Inflammatory macrophage treated with lipopolysaccharide for 4 hours (primary cell): Measurements from ENCODE around the gene KIFC3.
"Not testable (repeated sequence)": the region's sequence is repeated elsewhere in the genome, so short reads cannot be mapped to it uniquely, and the experiment has no call there.

ENCODE experiments used
- DNase-seq: peaks from one replicate; pipeline ENCODE4 v3.0.0-alpha.2; 2020

The KIFC3 gene

DNA sequence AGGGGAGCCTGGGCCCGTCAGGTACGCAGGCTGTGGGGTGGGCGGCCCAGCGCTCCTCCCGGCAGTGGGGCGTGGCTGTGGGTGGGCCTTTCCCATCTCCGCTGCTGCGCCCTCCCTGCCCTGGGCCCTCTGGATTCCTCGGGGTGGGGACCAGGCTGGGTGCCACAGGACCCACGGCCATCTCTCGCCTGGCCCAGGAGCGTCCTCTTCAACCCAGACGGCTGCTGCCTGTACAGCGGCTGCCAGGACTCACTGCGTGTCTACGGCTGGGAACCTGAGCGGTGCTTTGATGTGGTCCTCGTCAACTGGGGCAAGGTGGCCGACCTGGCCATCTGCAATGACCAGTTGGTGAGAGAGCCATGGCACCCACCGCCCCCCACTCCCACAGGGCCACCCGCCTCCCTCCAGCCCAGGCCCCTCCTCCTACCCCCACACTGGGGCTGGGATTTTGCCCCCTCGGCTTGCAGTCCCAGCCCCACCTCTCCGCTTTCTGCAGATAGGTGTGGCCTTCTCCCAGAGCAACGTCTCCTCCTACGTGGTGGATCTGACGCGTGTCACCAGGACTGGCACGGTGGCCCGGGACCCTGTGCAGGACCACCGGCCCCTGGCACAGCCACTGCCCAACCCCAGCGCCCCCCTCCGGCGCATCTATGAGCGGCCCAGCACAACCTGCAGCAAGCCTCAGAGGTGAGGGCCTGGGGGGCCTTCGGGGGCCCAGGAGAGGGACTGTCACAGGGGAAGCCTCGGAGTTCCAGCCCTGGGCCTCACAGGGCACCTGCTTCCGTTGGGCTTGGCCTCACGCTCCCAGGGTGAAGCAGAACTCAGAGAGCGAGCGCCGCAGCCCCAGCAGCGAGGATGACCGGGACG, 49.5 kb downstream of the KIFC3 start:
- no peak for DNase-seq

DNA sequence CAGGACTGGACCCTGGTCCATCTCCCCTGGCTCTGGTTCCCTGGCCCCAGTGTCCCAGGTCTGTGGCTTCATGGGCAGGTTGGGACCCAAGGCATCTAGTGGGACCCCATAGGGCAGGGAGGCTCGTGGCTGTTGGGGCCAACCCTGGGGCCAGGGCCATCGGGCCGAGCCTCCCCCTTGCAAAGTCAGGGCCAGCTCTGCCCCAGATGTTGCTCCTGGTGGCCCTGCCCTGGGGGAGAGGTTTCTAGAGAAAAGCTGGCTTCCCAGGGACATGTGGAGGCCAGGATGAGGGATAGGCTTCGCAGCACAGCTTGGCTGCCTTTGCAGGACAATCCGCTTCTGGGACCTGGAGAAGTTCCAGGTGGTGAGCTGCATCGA, 50.1 kb downstream of the KIFC3 start:
- DNase-seq, result no peak

DNA sequence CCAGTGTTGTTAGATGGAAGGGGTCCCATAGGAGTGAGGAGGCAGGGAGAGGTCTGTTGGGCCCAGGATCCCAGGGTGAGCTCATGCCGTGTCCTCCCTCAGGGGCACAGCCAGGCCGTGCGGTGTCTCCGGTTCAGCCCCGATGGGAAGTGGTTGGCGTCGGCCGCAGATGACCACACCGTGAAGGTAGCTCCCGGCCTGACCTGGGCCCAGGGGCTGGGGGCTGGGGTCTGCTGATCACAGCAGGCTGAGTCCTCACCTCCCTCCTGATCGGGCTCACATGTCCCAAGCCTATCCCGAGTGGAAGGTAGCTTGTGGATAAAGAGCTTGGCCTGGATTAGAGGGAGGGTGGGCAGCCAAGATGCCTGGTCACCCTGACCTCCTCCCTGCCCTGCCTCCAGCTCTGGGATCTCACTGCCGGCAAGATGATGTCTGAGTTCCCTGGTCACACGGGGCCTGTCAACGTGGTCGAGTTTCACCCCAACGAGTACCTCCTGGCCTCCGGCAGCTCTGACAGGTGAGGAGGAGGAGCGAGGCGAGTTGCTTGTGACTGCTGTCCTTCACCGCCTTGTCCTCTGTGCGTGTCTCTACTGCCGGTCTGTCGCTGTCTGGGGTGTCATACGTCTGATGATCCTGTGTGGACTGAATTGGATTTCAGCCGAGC, 50.6 kb downstream of the KIFC3 start:
- no peak for DNase-seq

DNA sequence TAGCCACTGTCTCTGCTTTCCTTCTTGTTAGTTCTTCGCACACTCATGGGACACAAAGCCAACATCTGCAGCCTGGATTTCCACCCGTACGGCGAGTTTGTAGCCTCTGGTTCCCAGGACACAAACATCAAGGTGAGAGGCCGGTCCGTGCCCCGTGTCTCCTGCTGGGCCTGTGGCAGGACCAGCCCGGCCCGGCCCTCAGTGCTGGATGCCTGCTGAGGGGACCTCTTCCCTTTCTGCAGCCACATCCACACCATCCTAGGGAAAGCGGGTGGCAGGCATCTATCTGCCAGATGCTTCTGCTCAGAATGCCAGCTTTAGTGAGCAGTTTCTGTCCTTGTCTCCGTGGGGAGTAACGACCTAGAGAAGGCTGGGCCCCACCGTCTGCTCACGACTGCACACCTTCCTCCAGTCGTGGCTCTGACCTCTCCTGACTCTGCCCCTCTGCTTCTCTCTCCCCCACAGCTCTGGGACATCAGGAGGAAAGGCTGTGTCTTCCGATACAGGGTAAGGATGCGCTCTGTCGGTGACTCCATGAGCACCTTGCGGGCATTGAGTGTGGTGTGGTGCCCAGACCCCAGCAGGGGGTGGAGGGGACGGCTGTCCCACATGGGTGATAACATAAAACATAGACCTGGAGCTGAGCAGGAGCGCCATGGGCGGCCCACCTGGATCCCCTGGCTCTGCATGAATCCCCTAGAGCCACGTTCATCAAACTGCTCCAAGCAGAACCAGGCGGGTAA, 51.3 kb downstream of the KIFC3 start:
- no peak for DNase-seq

DNA sequence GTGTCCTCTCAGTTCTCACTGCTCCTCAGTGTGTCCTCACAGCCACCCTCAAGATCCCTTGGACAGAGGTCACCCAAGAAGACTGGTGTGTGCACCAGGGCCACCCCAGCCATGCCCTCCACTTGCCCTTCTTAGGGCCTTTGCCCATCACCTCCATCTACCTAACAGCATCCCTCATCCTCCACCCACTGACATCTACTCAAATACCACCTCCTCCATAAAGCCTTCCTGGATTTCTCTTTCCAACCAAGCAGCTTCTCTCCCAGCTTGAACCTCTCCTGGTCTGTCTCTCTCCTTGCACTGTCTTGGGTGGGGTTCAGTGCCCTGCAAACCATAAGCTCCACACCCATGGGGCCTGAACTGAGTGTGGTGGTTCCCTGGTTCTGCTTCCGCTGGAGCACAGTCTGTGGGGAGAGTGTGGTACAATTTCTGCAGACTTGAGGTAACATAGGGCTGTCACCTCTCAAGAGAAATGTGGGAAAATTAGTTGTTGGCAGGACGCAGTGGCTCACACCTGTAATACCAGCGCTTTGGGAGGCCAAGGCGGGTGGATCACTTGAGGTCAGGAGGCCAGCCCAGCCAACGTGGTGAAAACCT, 52.3 kb downstream of the KIFC3 start:
- no peak for DNase-seq

DNA sequence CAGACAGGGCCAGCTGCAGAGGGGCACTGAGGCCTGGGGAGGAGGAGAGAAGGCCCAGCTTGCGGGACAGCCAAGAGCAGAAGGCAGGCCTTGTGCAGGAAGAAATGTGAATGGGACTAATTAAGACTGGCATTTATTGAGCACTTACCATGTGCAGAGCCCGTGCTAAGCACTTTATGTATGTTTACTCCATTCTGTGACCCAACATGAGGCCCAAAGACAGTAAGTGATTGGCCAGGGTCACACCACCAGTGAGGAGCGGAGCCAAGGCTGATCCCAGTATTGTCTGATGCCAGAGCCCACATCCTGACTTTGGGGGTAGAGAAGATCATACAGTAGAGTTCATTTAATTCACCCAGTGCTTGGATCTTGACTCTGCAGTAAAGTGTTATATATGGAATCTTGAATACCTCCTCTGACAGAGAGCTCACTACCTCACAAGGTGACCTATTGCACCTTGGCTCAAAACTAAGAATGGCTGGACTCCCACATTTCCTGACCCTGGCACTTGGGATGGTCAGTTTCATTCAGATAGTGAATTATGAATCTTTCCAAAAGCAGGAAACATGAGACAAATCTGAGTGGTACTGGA, 53.1 kb downstream of the KIFC3 start:
- DNase-seq, result no peak

DNA sequence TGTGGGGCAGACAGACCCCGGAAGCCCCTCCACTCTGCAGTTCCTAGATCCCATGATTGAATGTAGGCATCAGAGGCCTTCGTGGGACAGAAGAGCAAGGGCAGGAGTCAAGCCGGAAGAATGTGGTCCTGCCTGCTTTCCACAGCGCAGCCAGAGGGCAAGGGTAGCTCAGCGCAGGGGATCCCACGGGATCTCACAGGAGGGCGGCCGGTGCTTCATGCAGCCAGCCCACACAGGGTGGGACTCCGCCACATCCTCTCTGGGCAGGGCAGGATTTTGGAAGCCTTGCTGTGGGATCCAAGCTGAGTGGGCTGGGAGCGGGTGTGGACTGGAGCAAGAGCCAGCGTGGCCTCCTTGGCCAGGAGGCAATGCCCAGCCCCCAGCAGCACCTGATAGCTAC, 53.7 kb downstream of the KIFC3 start:
- no peak for DNase-seq

DNA sequence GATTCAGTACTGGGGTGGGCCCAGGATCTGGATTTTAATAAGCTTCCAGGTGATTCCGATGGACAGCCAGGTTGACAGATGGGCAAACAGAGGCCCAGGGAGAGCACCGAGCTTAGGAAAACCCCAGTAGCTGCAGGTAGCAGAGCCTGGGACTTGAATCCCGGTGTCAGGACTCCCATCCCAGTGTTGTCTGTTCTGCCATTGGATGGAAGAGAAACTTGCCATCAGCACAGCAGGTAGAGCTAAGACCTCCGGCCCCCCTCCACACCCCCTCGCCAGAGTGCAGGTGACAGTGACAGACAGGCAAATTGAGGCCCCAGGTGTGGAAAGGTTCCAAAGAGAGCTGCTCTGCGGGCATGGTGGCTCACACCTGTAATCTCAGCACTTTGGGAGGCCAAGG, 54.3 kb downstream of the KIFC3 start:
- no peak for DNase-seq

DNA sequence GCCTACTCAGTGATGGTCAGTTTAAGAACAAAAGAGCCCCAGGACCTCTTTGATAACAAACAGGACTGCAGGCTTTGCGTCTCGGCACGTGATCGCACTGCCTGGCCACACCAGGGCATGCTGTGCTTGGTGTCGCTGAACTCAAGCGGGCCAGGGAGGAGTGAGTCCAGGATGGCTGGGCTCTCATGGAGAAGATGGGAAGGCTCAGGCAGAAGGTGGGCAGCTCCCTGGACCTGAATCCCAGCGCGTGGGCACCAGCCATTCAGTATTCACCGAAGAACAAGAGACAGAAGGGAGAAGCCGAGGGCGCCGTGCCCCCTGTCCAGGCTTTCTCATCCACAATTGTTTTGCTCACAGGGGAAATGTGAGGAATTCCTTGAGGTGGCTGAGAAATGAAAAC, 54.8 kb downstream of the KIFC3 start:
- no peak for DNase-seq

DNA sequence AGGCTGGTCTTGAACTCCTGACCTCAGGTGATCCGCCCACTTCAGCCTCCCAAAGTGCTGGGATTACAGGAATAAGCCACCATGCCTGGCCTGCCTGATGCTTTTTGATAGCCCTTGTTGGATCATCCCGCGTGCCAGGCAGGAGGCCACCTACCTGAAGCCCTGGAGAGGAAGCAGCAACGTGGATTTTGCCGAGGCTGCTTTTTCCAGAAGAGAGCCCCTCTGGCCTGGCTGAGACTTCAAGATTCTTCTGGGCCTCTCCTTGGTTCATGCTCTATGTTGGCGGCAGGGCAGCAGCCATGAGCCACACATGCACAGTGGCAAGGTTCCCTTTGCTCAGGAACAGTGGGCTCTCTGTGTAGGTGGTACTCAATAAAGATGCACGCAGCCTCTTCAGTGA, 55.2 kb downstream of the KIFC3 start:
- no peak for DNase-seq

DNA sequence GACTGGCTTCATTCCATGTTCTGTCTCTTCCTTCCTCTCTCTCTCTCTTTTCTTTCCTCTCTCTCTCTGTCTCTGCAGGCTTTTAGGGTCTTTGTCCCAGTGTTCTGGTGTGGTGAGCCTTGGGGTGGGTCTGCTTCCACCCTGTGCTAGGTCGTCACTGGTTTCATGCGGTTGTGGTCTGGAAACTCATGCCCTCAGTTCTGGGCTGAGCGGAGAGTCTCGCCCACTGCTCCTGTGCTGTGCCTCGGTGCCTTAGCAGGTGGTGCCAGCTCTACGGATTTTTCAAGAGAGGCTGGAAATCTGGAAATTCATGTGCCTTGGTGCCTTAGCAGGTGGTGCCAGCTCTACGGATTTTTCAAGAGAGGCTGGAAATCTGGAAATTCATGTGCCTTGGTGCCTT, 56.0 kb downstream of the KIFC3 start:
- not testable (repeated sequence) for DNase-seq

DNA sequence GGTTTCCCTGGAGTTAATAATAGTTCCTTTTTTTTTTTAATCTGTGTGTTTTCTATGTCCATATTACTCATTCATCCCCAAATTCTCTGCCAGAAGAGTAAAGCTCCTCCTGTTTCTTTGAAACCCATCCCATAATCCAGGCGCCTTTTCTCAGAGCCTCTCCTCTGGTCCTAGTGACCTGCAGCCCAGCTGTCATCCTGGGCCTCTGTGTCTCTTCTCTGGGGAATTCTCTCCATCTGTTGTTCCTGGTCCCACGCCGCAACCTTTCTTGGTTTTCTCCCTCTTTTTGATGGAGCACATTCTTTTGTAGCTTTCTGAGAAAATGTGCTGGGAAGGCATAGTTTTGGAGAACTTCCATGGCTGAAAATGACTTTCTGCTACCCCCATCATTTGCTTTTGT, 56.5 kb downstream of the KIFC3 start:
- no peak for DNase-seq

DNA sequence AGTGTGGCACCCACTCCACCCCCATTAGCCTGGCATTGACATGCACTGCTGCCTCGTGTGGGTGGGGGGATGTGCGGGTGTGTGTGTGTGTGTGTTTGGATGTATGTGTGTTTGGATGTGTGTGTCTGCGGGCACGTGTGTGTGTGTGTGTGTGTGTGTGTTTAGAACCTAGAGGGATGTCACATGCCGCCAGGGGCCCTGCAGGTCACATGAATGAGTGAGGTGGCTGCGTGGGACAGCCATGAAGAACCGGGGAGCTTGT, 57.7 kb downstream of the KIFC3 start:
- no peak for DNase-seq

DNA sequence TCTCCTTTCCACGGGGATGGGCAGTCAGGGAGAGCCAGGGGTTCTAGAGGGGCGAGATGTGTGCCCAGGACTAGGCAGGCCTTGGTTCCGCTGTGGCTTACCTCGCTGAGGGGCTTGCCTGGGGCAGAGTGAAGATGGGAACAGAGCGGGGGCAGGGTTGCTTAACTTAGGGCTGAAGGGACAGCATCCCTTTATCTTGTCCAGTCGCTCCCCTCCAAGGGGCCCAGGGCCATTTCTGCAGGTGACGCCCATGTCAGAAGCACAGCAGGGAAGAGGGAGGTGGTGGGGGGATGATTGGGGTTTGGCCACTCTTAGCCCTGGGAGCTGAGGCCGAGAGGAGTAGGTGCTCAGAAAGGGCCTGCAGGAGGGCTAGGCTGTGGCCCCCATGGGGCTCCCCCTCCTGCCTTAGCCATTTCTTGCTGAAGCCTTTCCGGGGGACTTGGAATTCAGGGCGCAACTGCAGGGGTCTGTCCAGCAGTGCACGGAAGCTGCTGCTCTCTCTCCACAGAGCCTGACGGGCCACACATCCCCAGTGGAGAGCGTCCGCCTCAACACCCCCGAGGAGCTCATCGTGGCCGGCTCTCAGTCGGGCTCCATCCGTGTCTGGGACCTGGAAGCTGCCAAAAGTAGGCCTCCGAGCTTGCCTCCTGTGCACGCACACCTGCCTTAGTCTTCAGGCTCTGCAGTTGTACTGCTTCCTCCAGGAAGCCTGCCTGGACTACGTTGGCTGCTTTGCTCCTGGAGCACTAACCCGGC, 58.2 kb downstream of the KIFC3 start:
- no peak for DNase-seq

DNA sequence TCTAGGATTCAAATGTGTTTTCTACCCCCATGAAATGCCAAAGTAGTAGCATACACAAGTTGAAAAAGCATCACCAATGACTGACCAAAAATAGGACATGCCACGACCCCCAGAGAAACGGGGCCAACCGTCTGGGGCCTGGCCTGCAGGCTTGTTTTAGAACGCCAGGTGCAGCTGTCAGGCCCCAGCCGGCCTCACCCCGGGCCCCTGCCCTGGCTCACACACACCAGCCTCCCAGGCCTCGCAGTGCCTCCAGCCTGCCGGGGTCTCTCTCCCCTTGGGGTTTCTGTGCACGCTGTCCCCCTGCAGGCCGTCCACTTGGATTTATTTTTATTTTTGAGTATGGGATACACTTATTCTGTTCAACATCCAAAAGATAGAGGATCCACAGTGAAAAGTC, 58.8 kb downstream of the KIFC3 start:
- DNase-seq, result no peak

DNA sequence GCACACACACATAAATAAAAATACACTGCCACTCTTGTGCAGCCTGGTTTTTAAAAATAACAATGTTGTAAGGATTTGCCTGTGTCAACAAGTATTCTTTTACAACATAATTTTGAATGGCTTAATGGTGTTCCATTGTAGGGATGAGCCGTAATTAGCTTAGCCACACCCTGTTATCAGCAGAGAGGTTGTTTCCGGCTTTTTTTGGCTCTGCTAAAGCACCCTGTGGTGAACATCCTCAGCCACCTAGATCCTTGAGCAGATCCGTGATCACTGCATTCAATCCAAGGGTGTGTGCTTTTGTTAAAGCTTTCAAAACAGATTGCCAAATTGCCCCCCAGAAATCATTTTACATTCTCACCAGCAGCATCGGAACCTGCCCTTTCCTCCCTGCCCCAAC, 59.7 kb downstream of the KIFC3 start:
- DNase-seq, result no peak

DNA sequence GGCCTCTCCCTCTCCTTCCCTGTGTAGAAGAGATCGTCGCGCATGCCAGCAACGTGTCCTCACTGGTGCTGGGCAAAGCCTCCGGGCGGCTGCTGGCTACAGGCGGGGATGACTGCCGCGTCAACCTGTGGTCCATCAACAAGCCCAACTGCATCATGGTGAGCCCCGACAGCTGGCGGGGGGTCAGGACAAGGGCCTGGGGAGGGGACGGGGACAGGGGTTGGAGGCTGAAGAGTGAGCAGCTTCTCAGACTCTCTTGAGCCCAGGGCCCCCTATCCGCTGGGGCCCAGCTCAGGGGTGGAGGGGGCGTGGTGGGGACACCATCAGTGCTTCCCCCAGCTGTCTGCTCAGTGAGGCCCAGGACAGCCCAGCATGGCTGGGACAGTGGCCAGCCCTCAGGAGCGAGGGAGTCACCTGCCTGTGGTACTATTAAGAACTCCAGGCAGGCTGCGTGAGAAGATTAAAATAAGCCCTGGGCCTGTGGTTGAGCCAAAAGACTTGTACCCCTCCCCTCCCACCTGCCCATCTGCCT, 60.6 kb downstream of the KIFC3 start:
- no peak for DNase-seq

DNA sequence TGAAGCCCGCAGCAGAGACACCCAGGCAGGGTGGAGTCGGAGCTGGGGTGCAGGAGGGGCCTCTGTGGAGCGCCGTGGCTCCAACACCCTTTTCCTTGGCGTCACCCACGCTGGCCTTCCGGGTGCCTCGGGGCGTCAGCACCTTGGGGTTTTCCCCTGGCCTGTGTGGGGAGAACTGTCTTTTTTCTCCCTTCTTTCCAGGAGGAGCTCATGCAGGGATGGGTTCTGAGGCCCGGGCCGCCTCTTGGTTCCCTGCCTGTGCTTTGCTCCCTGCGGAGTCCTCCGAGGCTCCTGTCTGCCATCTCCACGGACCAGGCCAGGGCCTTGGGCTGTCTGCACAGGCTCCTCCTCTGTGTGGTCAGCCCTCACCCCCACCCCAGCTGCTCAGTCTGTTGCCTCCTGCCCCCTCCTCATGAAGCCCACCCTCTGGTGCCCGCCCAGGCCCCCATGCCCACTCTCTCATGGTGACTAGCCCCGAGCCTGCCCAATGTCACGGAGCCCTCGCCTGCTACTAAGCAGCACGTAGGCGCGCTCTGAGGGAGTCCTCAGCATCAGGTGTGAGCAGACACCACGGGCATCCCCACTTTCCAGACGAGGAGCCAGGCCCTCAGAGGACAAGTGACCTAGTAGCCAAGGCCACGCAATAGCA, 61.7 kb downstream of the KIFC3 start:
- DNase-seq, result no peak

DNA sequence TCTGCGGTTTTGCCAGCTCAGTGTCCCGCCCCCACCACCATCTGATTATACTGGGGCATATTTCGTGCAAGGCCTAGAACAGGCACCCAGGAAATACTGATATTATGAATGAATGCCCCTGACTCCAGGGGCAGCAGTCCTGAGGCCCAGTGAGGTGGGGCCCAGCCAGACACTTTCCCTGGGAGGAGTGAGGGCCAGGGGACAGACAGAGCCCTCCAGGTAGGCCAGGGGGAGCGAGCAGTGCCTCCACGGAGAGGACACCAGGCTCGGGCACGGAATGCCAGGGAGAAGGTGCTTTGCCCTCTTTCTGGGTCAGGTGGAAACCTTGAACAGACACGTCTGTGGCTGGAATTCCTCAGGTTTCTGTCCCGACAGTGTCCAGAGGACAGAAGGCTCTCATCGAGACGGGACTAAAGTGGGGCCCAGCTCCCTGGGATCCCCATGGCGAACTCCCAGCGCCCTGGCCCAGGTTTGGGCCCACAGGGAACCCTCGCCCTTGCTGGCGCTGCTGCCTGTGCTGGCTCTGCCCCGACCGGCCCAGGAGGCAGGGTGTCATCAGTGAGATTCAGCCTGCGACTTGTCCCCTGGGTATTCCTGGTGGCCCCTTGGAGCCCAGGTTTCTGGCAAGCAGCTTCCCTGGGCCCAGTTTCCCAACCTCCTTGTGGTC, 62.4 kb downstream of the KIFC3 start:
- no peak for DNase-seq

DNA sequence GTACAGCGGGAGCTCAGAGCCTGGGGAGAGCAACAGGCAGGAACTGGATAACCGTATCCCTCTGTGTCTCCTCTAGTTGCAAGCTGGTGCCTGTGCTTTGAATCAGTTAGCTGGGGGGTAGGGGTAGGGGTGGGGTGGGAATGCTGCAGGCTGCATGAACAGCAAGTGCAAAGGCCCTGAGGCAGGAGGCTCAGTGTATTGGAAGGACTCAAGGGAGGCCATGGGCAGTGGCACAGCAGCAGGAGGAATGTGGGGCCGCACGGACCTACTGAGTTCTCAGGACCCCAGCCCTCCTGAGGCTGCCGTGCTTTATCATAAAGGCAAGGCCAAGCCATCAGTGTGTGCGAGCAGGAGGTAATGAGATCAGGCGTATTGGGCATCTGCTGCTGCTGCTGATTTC, 63.4 kb downstream of the KIFC3 start:
- DNase-seq, result no peak
